Fibroblast of lung (primary cell): ENCODE results near the gene TET1.

Experiments used
- CTCF ChIP-seq, 2 donors: IDR thresholded peaks in 1 of 2; conservative IDR thresholded peaks in 1 of 2; 1 replicate in 1 of 2; 2 replicates in 1 of 2; pipeline ENCODE4 v1.5.1; 2011 to 2012; ENCODE audit warnings: low read length in 2 of 2, control low read depth in 1 of 2, inconsistent platforms in 1 of 2, low read depth in 1 of 2, mild to moderate bottlenecking in 1 of 2
- EZH2 ChIP-seq: IDR thresholded peaks from 2 replicates; pipeline ENCODE4 v1.5.1; 2012; ENCODE audit warnings: low read length, control low read depth, mild to moderate bottlenecking; ENCODE audit errors: missing control alignments

GRCh38 chr10:68647672-68648341 is 87.7 kb downstream of the TET1 start:
- TF ChIP-seq CTCF (conservative IDR thresholded peaks at IDR 0.05 in 1 of 2, IDR thresholded peaks at IDR 0.05 in 1 of 2; ENCODE audit: low read depth in 1 of 2, low read length in 2 of 2) (no peak), EZH2 (no peak)
